HEK293 (cell line): ENCODE measurements around the gene DNAJC10.

Experiments
- BCL11B ChIP-seq: fragments of 450-650 bp; formaldehyde crosslinking; IDR thresholded peaks from 2 replicates; pipeline ENCODE4 v1.5.1; 2016; ENCODE audit warnings: low read depth, missing biosample characterization, missing genetic modification characterization
- KLF16 ChIP-seq: fragments of 450-650 bp; formaldehyde crosslinking; IDR thresholded peaks from 2 replicates; pipeline ENCODE4 v1.5.1; 2017; ENCODE audit warnings: missing biosample characterization, missing genetic modification characterization
- YY1 ChIP-seq: fragments of 450-650 bp; formaldehyde crosslinking; IDR thresholded peaks from 2 replicates; pipeline ENCODE4 v1.5.1; 2018; ENCODE audit warnings: missing biosample characterization, missing genetic modification characterization
- ZBTB21 ChIP-seq: fragments of 450-650 bp; formaldehyde crosslinking; IDR thresholded peaks from 2 replicates; pipeline ENCODE4 v1.5.1; 2017; ENCODE audit warnings: missing biosample characterization, missing genetic modification characterization
- ZNF146 ChIP-seq: fragments of 450-650 bp; formaldehyde crosslinking; IDR thresholded peaks from 2 replicates; pipeline ENCODE4 v1.5.1; 2016; ENCODE audit warnings: missing biosample characterization, missing genetic modification characterization
- ZNF174 ChIP-seq: fragments of 450-650 bp; formaldehyde crosslinking; IDR thresholded peaks from 2 replicates; pipeline ENCODE4 v1.5.0; 2017; ENCODE audit warnings: missing biosample characterization, mild to moderate bottlenecking, missing genetic modification characterization
- ZNF292 ChIP-seq: fragments of 450-650 bp; formaldehyde crosslinking; IDR thresholded peaks from 2 replicates; pipeline ENCODE4 v1.5.1; 2016; ENCODE audit warnings: low read depth, missing biosample characterization, missing genetic modification characterization, borderline replicate concordance
- ZNF350 ChIP-seq: fragments of 450-650 bp; formaldehyde crosslinking; IDR thresholded peaks from 2 replicates; pipeline ENCODE4 v1.5.0; 2017; ENCODE audit warnings: missing biosample characterization, mild to moderate bottlenecking, missing genetic modification characterization
- ZNF558 ChIP-seq: fragments of 450-650 bp; formaldehyde crosslinking; IDR thresholded peaks from 2 replicates; pipeline ENCODE4 v1.5.1; 2016; ENCODE audit warnings: missing biosample characterization, missing genetic modification characterization
- ZNF670 ChIP-seq: fragments of 450-650 bp; formaldehyde crosslinking; IDR thresholded peaks from 2 replicates; pipeline ENCODE4 v1.5.1; 2016; ENCODE audit warnings: missing biosample characterization, missing genetic modification characterization, low read depth
- ZNF776 ChIP-seq: fragments of 450-650 bp; formaldehyde crosslinking; IDR thresholded peaks from 2 replicates; pipeline ENCODE4 v1.5.0; 2017; ENCODE audit warnings: missing biosample characterization, missing genetic modification characterization, borderline replicate concordance
- TF ChIP-seq, protein P1 (sequence below): fragments of 450-650 bp; formaldehyde crosslinking; IDR thresholded peaks from 2 replicates; pipeline ENCODE4 v1.5.1; 2016; ENCODE audit warnings: missing biosample characterization, missing genetic modification characterization
- TF ChIP-seq, protein P2 (sequence below): fragments of 450-650 bp; formaldehyde crosslinking; IDR thresholded peaks from 2 replicates; pipeline ENCODE4 v1.5.1; 2016; ENCODE audit warnings: missing biosample characterization, missing genetic modification characterization
- TF ChIP-seq, protein P3 (sequence below): fragments of 450-650 bp; formaldehyde crosslinking; conservative IDR thresholded peaks from 2 replicates; pipeline ENCODE4 v1.5.1; 2016; ENCODE audit warnings: low read depth, missing biosample characterization, missing genetic modification characterization

DNA sequence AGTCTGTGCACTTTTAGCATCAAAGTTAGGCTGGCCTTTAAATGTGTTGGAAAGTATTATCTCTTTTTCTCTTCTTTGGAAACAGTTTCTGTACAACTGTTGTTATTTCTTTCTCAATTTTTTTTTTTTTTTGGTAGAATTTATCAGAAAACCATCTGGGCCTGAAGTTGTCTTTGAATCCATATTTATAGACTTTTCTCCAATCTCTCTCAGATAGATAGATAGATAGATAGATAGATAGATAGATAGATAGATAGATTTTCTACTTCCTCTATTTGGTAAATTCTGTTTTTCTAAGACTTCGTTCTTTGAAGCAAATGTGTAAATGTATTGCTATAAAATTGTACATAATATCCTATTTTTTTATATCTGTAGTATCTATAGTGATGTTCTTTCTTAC is 17.5 kb downstream of the DNAJC10 start:
- TF ChIP-seq ZNF776 (tag by site-specific recombination) (no peak), ZBTB21 (tag by site-specific recombination) (no peak), ZNF558 (tag by site-specific recombination) (no peak), BCL11B (tag by site-specific recombination) (no peak), ZNF350 (tag by site-specific recombination) (no peak), ZNF292 (tag by site-specific recombination) (no peak), ZNF670 (tag by site-specific recombination) (no peak), KLF16 (tag by site-specific recombination) (no peak), ZNF174 (no peak), YY1 (tag by site-specific recombination) (no peak), ZNF146 (tag by site-specific recombination) (no peak)
- TF ChIP-seq, protein P1, sequence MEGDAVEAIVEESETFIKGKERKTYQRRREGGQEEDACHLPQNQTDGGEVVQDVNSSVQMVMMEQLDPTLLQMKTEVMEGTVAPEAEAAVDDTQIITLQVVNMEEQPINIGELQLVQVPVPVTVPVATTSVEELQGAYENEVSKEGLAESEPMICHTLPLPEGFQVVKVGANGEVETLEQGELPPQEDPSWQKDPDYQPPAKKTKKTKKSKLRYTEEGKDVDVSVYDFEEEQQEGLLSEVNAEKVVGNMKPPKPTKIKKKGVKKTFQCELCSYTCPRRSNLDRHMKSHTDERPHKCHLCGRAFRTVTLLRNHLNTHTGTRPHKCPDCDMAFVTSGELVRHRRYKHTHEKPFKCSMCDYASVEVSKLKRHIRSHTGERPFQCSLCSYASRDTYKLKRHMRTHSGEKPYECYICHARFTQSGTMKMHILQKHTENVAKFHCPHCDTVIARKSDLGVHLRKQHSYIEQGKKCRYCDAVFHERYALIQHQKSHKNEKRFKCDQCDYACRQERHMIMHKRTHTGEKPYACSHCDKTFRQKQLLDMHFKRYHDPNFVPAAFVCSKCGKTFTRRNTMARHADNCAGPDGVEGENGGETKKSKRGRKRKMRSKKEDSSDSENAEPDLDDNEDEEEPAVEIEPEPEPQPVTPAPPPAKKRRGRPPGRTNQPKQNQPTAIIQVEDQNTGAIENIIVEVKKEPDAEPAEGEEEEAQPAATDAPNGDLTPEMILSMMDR (tag by site-specific recombination) = no peak
- TF ChIP-seq, protein P2, sequence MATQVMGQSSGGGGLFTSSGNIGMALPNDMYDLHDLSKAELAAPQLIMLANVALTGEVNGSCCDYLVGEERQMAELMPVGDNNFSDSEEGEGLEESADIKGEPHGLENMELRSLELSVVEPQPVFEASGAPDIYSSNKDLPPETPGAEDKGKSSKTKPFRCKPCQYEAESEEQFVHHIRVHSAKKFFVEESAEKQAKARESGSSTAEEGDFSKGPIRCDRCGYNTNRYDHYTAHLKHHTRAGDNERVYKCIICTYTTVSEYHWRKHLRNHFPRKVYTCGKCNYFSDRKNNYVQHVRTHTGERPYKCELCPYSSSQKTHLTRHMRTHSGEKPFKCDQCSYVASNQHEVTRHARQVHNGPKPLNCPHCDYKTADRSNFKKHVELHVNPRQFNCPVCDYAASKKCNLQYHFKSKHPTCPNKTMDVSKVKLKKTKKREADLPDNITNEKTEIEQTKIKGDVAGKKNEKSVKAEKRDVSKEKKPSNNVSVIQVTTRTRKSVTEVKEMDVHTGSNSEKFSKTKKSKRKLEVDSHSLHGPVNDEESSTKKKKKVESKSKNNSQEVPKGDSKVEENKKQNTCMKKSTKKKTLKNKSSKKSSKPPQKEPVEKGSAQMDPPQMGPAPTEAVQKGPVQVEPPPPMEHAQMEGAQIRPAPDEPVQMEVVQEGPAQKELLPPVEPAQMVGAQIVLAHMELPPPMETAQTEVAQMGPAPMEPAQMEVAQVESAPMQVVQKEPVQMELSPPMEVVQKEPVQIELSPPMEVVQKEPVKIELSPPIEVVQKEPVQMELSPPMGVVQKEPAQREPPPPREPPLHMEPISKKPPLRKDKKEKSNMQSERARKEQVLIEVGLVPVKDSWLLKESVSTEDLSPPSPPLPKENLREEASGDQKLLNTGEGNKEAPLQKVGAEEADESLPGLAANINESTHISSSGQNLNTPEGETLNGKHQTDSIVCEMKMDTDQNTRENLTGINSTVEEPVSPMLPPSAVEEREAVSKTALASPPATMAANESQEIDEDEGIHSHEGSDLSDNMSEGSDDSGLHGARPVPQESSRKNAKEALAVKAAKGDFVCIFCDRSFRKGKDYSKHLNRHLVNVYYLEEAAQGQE = no peak
- TF ChIP-seq, protein P3, sequence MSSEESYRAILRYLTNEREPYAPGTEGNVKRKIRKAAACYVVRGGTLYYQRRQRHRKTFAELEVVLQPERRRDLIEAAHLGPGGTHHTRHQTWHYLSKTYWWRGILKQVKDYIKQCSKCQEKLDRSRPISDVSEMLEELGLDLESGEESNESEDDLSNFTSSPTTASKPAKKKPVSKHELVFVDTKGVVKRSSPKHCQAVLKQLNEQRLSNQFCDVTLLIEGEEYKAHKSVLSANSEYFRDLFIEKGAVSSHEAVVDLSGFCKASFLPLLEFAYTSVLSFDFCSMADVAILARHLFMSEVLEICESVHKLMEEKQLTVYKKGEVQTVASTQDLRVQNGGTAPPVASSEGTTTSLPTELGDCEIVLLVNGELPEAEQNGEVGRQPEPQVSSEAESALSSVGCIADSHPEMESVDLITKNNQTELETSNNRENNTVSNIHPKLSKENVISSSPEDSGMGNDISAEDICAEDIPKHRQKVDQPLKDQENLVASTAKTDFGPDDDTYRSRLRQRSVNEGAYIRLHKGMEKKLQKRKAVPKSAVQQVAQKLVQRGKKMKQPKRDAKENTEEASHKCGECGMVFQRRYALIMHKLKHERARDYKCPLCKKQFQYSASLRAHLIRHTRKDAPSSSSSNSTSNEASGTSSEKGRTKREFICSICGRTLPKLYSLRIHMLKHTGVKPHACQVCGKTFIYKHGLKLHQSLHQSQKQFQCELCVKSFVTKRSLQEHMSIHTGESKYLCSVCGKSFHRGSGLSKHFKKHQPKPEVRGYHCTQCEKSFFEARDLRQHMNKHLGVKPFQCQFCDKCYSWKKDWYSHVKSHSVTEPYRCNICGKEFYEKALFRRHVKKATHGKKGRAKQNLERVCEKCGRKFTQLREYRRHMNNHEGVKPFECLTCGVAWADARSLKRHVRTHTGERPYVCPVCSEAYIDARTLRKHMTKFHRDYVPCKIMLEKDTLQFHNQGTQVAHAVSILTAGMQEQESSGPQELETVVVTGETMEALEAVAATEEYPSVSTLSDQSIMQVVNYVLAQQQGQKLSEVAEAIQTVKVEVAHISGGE (tag by site-specific recombination) = no peak
